OCI-LY1 (cell line): ENCODE measurements around the gene COPS9.

ENCODE experiments used
- H2AFZ ChIP-seq: fragments of 200-600 bp; sonication (generic), shearing (Covaris generic); 2 replicates; pipeline ENCODE4 v1.6.0; 2014; ENCODE audit warnings: antibody characterized with exemption, mild to moderate bottlenecking, low read length
- H3F3A ChIP-seq: fragments of 200-600 bp; sonication (generic), shearing (Covaris generic); 2 replicates; pipeline ENCODE4 v1.6.0; 2014; ENCODE audit warnings: mild to moderate bottlenecking, antibody characterized with exemption, low read length, moderate library complexity; ENCODE audit not compliant: insufficient read depth
- H3K27ac ChIP-seq: fragments of 200-600 bp; sonication (generic); 2 replicates; pipeline ENCODE4 v1.5.1; 2014; ENCODE audit warnings: low read length, mixed run types, mild to moderate bottlenecking, low read depth; ENCODE audit not compliant: poor library complexity, severe bottlenecking
- H3K27me3 ChIP-seq: fragments of 200-600 bp; sonication (generic); 2 replicates; pipeline ENCODE4 v1.6.0; 2014; ENCODE audit warnings: antibody characterized with exemption, mild to moderate bottlenecking, low read length, moderate library complexity; ENCODE audit not compliant: insufficient read depth
- H3K36me3 ChIP-seq: fragments of 200-600 bp; sonication (generic); 2 replicates; pipeline ENCODE4 v1.6.1; 2014; ENCODE audit warnings: mild to moderate bottlenecking, antibody characterized with exemption, low read length, moderate library complexity, mixed read lengths; ENCODE audit not compliant: insufficient read depth
- H3K4me1 ChIP-seq: fragments of 200-600 bp; sonication (generic); 2 replicates; pipeline ENCODE4 v1.5.1; 2014; ENCODE audit warnings: mild to moderate bottlenecking, low read length, moderate library complexity; ENCODE audit not compliant: insufficient read depth, severe bottlenecking
- H3K4me2 ChIP-seq: fragments of 200-600 bp; sonication (generic), shearing (Covaris generic); 2 replicates; pipeline ENCODE4 v1.6.1; 2014; ENCODE audit warnings: low read length
- H3K4me3 ChIP-seq: fragments of 200-600 bp; sonication (generic); 2 replicates; pipeline ENCODE4 v1.5.1; 2014; ENCODE audit warnings: low read length, low read depth, mild to moderate bottlenecking, mixed read lengths; ENCODE audit not compliant: poor library complexity, severe bottlenecking
- H3K79me2 ChIP-seq: fragments of 200-600 bp; shearing (Covaris generic); 2 replicates; pipeline ENCODE4 v1.6.1; 2016; ENCODE audit warnings: mixed run types, low read length, mixed read lengths; ENCODE audit not compliant: insufficient read depth
- H3K9ac ChIP-seq: fragments of 200-600 bp; sonication (generic), shearing (Covaris generic); 2 replicates; pipeline ENCODE4 v1.6.1; 2014; ENCODE audit warnings: mild to moderate bottlenecking, low read length, mixed read lengths
- H3K9me2 ChIP-seq: fragments of 200-600 bp; sonication (generic), shearing (Covaris generic); 2 replicates; pipeline ENCODE4 v1.6.1; 2014; ENCODE audit warnings: low read depth, mild to moderate bottlenecking, low read length, mixed read lengths
- H3K9me3 ChIP-seq: fragments of 200-600 bp; shearing (Covaris generic); 2 replicates; pipeline ENCODE4 v1.6.1; 2014; ENCODE audit warnings: low read length, mixed read lengths
- H4K20me1 ChIP-seq: fragments of 200-600 bp; sonication (generic), shearing (Covaris generic); 2 replicates; pipeline ENCODE4 v1.6.0; 2016; ENCODE audit warnings: mild to moderate bottlenecking, low read length; ENCODE audit not compliant: insufficient read depth
- CTCF ChIP-seq: fragments of 200-600 bp; sonication (generic), shearing (Covaris generic); IDR thresholded peaks from 2 replicates; pipeline ENCODE4 v1.5.1; 2017; ENCODE audit warnings: mild to moderate bottlenecking, antibody characterized with exemption, low read length, moderate library complexity, mixed read lengths
- EZH2 ChIP-seq: fragments of 200-600 bp; sonication (generic), shearing (Covaris generic); IDR thresholded peaks from 2 replicates; pipeline ENCODE4 v1.8.0; 2017; ENCODE audit warnings: borderline replicate concordance, mixed run types, mild to moderate bottlenecking, antibody characterized with exemption, low read length, moderate library complexity, mixed read lengths

COPS9 gene

GRCh38 chr2:240169486-240170353 lies 33.6 kb upstream of the COPS9 start:
- H3K9me3 ChIP-seq, result no peaks in the 10 kb centered on the region
- no peak overlapping the region for H3K4me2 ChIP-seq
- no peaks in the 10 kb centered on the region for H3K4me1 ChIP-seq
- no peaks in the 10 kb centered on the region for H3F3A ChIP-seq
- H3K36me3 ChIP-seq, result no peaks in the 10 kb centered on the region
- no peaks in the 10 kb centered on the region for H4K20me1 ChIP-seq
- no peaks in the 10 kb centered on the region for H3K79me2 ChIP-seq
- no peak overlapping the region for H3K27ac ChIP-seq
- no peaks in the 10 kb centered on the region for H3K9me2 ChIP-seq
- H3K4me3 ChIP-seq, result no peak overlapping the region
- no peak overlapping the region for H2AFZ ChIP-seq
- TF ChIP-seq EZH2 (no peak), CTCF (no peak)
- no peaks in the 10 kb centered on the region for H3K27me3 ChIP-seq
- H3K9ac ChIP-seq, result no peak overlapping the region

DNA sequence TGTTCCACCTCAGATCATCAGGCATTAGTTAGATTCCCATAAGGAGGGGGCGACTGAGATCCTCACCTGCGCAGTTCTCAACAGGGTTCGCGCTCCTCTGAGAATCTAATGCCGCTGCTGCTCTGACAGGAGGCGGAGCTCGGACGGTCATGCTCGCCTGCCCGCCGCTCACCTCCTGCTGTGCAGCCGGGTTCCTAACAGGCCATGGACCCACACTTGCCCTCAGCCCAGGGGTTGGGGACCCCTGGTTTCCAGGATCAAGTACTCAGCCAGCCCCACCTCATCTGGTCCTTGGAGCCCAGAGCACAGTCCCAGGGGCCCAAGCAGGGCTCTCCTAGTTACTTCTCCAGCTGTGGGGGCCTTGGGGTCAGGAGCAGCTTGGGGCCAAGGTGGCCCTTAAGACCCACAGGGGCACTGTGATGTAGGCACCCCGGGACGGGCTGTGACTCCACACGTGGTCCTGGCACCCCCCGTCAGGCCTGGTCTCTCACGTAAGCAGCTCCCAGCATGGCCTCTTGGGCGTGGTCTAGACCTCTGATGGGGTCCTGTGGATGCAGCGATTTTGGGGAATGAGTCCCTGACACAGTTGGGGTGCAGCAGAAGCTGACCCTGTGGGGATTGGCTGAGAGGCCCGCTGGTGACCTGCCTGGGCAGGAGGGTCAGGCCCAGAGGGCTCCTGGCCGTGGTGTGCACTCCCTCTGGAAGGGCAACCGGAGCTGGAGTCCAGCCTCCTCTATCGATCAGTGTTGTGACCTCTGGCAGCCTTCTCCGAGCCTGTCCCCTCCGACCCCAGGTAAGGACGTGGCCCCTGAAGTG lies 32.6 kb upstream of the COPS9 start:
- Histone ChIP-seq H3K27me3 (no peaks in the 10 kb centered on the region), H3F3A (no peaks in the 10 kb centered on the region), H3K9ac (no peak overlapping the region), H3K9me3 (no peaks in the 10 kb centered on the region), H3K79me2 (no peaks in the 10 kb centered on the region), H4K20me1 (no peaks in the 10 kb centered on the region), H3K36me3 (no peaks in the 10 kb centered on the region), H3K4me3 (no peak overlapping the region), H2AFZ (no peak overlapping the region), H3K4me1 (no peaks in the 10 kb centered on the region), H3K4me2 (no peak overlapping the region), H3K9me2 (no peaks in the 10 kb centered on the region), H3K27ac (no peak overlapping the region)
- TF ChIP-seq EZH2, result no peak
- no peak for TF ChIP-seq CTCF

GRCh38 chr2:240168041-240168440 lies 31.9 kb upstream of the COPS9 start:
- Histone ChIP-seq H3K9me2 (no peaks in the 10 kb centered on the region), H3K36me3 (no peaks in the 10 kb centered on the region), H2AFZ (no peak overlapping the region), H3K27me3 (no peaks in the 10 kb centered on the region), H3K4me1 (no peaks in the 10 kb centered on the region), H3K9ac (no peak overlapping the region), H3F3A (no peaks in the 10 kb centered on the region), H3K9me3 (no peaks in the 10 kb centered on the region), H4K20me1 (no peaks in the 10 kb centered on the region), H3K79me2 (no peaks in the 10 kb centered on the region), H3K4me2 (no peak overlapping the region), H3K27ac (no peak overlapping the region), H3K4me3 (no peak overlapping the region)
- TF ChIP-seq EZH2 (no peak), CTCF (no peak)
